Osteoblast (primary cell): ENCODE data around the gene FAM227B. TPM values are rescaled to one million over a fixed set of nuclear protein-coding genes. Genes with fewer than 3 reads are reported as not detected.

Experiments used
- DNase-seq: peaks from one replicate; pipeline ENCODE4 v3.0.0; 2011; ENCODE audit warnings: low spot score, mixed read lengths; ENCODE audit not compliant: insufficient read length; ENCODE audit errors: missing footprints
- H2AFZ ChIP-seq: 2 replicates; pipeline ENCODE4 v1.6.0; 2011; ENCODE audit warnings: mild to moderate bottlenecking, low read length
- H3K27ac ChIP-seq: 2 replicates; pipeline ENCODE4 v1.5.1; 2011; ENCODE audit warnings: mild to moderate bottlenecking, low read depth, low read length, moderate library complexity
- H3K27me3 ChIP-seq: 2 replicates; pipeline ENCODE4 v1.6.0; 2012; ENCODE audit warnings: mild to moderate bottlenecking, control low read depth, inconsistent platforms, low read length, moderate library complexity; ENCODE audit not compliant: insufficient read depth
- H3K36me3 ChIP-seq: 2 replicates; pipeline ENCODE4 v1.5.1; 2011; ENCODE audit warnings: mild to moderate bottlenecking, low read length, control low read depth, moderate library complexity; ENCODE audit not compliant: insufficient read depth
- H3K4me1 ChIP-seq: 2 replicates; pipeline ENCODE4 v1.5.1; 2011; ENCODE audit warnings: mild to moderate bottlenecking, low read length, control low read depth, moderate library complexity; ENCODE audit not compliant: insufficient read depth
- H3K4me2 ChIP-seq: 2 replicates; pipeline ENCODE4 v1.6.0; 2011; ENCODE audit warnings: mild to moderate bottlenecking, low read length; ENCODE audit not compliant: insufficient read depth
- H3K4me3 ChIP-seq: fragments of 200-600 bp; sonication (generic); 3 replicates; pipeline ENCODE4 v1.5.1; 2012; ENCODE audit warnings: mild to moderate bottlenecking, low read length, inconsistent platforms; ENCODE audit not compliant: insufficient read depth
- H3K79me2 ChIP-seq: 2 replicates; pipeline ENCODE4 v1.6.0; 2012; ENCODE audit warnings: mild to moderate bottlenecking, low read length, control low read depth, inconsistent platforms; ENCODE audit not compliant: insufficient read depth
- H3K9me3 ChIP-seq: 2 replicates; pipeline ENCODE4 v1.5.1; 2011; ENCODE audit warnings: low read depth, low read length, control low read depth
- H4K20me1 ChIP-seq: 2 replicates; pipeline ENCODE4 v1.6.0; 2012; ENCODE audit warnings: mild to moderate bottlenecking, low read length, control low read depth; ENCODE audit not compliant: insufficient read depth
- CTCF ChIP-seq: IDR thresholded peaks from 2 replicates; pipeline ENCODE4 v1.5.1; 2011; ENCODE audit warnings: mild to moderate bottlenecking, low read depth, low read length, moderate library complexity; ENCODE audit errors: extremely low read depth
- total RNA-seq: library from RNA; depleted of rRNA; stranded (reverse); fragments of >200 nt; gene quantifications from 2 replicates; pipeline ENCODE4 v1.2.3, GENCODE V29; 2012

The FAM227B gene
- total RNA-seq, 1 donor = 4.3 TPM

- Histone ChIP-seq H4K20me1 (no peaks in the 10 kb centered on the region), H3K4me1 (no peaks in the 10 kb centered on the region), H3K27ac (no peak overlapping the region), H3K79me2 (no peaks in the 10 kb centered on the region), H2AFZ (peak overlapping the region; percentile 81), H3K27me3 (no peaks in the 10 kb centered on the region), H3K4me3 (no peak overlapping the region), H3K4me2 (peak overlapping the region; percentile 68), H3K36me3 (no peaks in the 10 kb centered on the region), H3K9me3 (no peaks in the 10 kb centered on the region)
- no peak for DNase-seq
- TF ChIP-seq CTCF = no peak
Observed at GRCh38 chr15:49589030-49589429, 31.6 kb downstream of the FAM227B start.

- H3K9me3 ChIP-seq = no peaks in the 10 kb centered on the region
- H3K27me3 ChIP-seq = no peaks in the 10 kb centered on the region
- no peak overlapping the region for H3K27ac ChIP-seq
- no peak overlapping the region for H2AFZ ChIP-seq
- TF ChIP-seq CTCF = no peak
- H3K4me2 ChIP-seq = no peak overlapping the region
- DNase-seq = no peak
- no peaks in the 10 kb centered on the region for H3K79me2 ChIP-seq
- H3K36me3 ChIP-seq = no peaks in the 10 kb centered on the region
- no peaks in the 10 kb centered on the region for H3K4me1 ChIP-seq
- H3K4me3 ChIP-seq = no peak overlapping the region
- H4K20me1 ChIP-seq = no peaks in the 10 kb centered on the region
Observed at GRCh38 chr15:49573421-49573820, 47.2 kb downstream of the FAM227B start.

GRCh38 chr15:49570672-49571071 lies 49.9 kb downstream of the FAM227B start:
- H3K4me3 ChIP-seq = no peak overlapping the region
- no peak overlapping the region for H3K27ac ChIP-seq
- no peaks in the 10 kb centered on the region for H3K9me3 ChIP-seq
- H3K4me2 ChIP-seq = no peak overlapping the region
- no peaks in the 10 kb centered on the region for H3K79me2 ChIP-seq
- no peaks in the 10 kb centered on the region for H3K36me3 ChIP-seq
- H2AFZ ChIP-seq = no peak overlapping the region
- H3K27me3 ChIP-seq = no peaks in the 10 kb centered on the region
- H3K4me1 ChIP-seq = no peaks in the 10 kb centered on the region
- no peak for DNase-seq
- TF ChIP-seq CTCF = no peak
- no peaks in the 10 kb centered on the region for H4K20me1 ChIP-seq

GRCh38 chr15:49570174-49570573 lies 50.4 kb downstream of the FAM227B start:
- Histone ChIP-seq H3K4me1 (no peaks in the 10 kb centered on the region), H3K27ac (no peak overlapping the region), H2AFZ (no peak overlapping the region), H3K9me3 (no peaks in the 10 kb centered on the region), H3K4me2 (no peak overlapping the region), H4K20me1 (no peaks in the 10 kb centered on the region), H3K27me3 (no peaks in the 10 kb centered on the region), H3K36me3 (no peaks in the 10 kb centered on the region), H3K4me3 (no peak overlapping the region), H3K79me2 (no peaks in the 10 kb centered on the region)
- DNase-seq = no peak
- TF ChIP-seq CTCF = no peak
